HG02885 (cell line): ENCODE results near the gene CDC42BPA.

Source experiments
- ATAC-seq: cut with Tn5 transposase; IDR thresholded peaks from one replicate; pipeline ENCODE4 v1.9.1; 2021; ENCODE audit warnings: mild to moderate bottlenecking; ENCODE audit not compliant: unreplicated experiment, poor library complexity

The CDC42BPA gene

DNA sequence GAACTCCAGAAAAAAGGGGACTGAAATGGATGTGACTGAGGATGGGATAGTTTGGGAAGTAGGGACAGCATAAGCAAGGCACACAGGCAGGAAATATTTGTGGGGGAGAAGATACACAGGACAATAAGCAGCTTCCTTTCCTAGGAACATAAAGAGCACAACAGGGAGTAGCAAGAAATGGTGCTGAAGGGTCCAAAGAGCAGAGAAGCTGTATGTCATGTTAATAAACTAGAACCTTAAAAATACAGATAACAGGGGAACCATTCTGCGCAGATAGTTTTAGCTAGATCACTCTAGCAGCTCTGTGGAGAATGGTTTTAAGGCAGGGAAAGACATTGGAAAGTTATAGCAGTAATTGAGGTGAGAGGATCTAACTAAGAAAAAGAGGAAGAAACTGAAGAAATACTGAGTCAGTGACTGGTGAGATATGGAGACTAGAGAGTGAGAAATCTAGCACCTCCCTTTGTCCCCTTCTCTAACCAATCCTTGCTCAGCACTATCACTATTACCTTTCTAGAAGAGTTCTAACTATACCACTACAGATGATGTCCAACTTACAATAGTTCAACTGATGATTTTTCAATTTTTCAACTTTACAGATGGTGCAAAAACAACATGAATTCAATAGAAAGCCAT lies 95.0 kb downstream of the CDC42BPA start:
- no peak for ATAC-seq

DNA sequence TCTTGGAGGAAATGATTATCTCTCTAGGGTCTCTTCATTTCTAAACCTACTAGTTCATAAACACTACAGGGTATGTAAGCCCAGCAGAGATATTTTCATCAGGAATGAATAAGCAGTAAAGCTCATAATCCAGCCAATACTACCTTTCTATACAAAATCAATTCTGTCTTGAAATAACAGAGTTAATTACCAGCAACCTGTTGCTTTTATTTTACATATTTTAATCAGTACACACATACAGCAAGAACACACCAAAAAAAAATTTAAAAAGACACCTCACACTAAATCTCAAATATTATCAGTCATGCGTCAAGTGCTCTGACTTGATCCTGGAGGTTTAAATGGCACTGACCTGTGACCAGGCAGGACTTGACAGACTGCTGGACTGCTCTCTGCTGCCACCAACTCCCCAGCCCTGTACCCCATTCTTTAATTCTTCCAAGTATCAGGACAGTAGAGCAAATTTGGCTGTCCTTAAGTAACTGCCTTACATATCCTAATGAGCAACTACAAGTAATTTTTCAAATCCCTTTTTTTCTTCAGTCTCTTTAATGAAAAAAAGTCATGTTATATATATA lies 98.5 kb downstream of the CDC42BPA start:
- no peak for ATAC-seq

DNA sequence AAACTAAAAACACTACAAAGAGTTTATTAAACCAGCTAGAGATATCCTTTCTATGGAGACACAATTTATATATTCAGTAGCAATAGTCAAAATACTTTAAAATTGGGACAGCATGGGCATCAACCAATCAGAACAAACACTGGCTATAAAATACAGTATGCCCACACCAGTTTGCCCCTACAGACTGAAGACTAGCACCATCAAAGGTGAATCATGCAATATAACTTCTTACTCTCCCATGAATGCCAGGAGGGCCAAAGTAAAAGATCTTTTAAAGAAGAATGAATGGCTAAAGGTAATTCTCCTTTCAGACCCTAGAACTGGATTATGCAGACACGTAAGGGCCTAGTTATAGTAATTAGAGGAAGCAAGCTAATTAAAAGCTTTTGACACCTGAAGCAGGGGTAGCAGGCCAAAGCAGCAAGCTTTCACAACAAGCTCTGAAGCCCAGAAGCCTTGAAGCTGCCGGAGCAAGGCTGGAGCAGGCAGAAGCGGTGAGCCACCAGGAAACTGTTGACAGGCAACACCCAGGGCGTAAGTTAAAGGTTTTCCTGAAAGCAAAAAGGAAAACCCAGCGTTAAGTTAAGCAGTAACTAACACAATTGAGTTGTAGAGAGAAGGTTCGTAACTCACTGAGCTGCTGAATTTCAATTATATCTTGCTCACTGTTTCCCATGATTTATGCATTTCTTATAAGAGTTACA lies 99.3 kb downstream of the CDC42BPA start:
- ATAC-seq: no peak

- ATAC-seq: no peak
These were observed 102.3 kb downstream of the CDC42BPA start for GRCh38 chr1:227215863-227216510.

- no peak for ATAC-seq
These were observed 104.1 kb downstream of the CDC42BPA start for GRCh38 chr1:227214207-227214606.

DNA sequence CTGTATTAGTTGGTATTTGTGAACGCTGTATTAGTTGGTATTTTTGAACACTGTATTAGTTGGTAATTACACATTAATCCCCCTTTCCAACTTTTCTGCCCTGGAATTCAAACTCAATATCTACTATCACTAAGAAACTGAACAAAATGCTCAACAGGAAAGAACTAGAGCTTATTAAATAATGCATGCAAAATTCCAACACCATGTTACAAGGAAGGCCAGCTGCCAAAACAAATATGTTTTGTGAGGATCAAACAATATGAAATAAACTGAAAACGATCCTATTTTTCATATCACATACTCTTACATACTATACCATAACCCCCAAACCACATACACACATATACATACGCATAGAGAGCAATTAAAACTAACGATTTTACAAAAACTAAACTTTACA lies 104.9 kb downstream of the CDC42BPA start:
- no peak for ATAC-seq

DNA sequence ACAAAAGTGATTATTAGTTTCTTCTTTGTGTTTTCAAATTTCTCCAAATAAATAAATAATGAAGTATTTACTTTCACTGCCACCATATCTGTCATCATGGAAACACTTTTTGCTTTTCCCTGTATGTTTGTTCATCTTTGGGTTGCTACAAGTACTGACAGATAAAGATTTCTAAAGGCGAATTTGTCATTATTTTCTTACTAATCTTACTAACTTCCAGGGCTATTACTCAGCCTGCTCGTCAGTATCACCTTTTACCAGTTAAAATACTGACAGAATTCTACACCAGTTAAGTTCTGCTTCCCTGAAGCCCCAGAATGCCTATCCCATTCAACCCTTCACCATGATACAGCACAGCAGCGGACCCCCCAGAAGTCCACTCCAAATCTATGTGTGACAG lies 106.1 kb downstream of the CDC42BPA start:
- ATAC-seq: no peak

DNA sequence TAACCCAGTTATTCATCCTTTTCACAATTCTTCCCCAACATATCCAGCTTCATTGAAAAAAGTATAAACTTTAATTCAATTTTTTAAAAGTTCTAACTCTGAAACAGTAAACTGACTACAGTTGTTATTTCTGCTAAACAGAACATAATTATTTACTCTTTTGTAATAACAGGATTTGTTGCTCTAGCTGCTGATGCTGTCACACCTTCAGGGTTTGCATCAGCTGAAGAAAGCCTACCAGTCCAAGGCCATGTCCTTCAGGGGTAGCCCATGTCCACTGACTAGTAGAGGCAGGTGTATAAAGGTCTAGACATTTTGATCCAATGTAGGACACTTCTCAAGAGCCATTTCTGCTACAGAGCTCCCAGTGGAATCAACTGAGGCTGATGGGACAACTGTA lies 107.7 kb downstream of the CDC42BPA start:
- no peak for ATAC-seq

GRCh38 chr1:227197064-227197463 lies 121.2 kb downstream of the CDC42BPA start:
- no peak for ATAC-seq

GRCh38 chr1:227192163-227192562 lies 126.1 kb downstream of the CDC42BPA start:
- ATAC-seq: peak; percentile 70

GRCh38 chr1:227191607-227192006 lies 126.7 kb downstream of the CDC42BPA start:
- ATAC-seq: peak; percentile 78

DNA sequence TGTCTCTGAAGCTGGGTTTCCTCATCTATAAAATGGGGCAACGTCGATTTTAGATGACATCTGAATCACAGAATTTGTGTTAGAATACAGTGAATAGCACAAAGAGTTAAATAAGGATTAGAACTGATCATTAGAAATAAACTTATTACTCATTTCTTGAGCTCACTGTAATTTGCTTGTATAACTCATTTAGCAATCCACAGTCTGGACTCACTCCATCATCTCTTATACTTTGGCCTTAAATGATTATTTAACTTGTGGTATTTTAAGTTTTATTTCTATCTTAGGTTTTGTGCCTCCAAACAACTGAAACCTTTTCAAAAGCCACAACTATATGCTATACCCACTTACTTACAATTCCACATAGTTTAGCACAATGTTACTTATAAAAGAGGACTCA lies 128.0 kb downstream of the CDC42BPA start:
- no peak for ATAC-seq

DNA sequence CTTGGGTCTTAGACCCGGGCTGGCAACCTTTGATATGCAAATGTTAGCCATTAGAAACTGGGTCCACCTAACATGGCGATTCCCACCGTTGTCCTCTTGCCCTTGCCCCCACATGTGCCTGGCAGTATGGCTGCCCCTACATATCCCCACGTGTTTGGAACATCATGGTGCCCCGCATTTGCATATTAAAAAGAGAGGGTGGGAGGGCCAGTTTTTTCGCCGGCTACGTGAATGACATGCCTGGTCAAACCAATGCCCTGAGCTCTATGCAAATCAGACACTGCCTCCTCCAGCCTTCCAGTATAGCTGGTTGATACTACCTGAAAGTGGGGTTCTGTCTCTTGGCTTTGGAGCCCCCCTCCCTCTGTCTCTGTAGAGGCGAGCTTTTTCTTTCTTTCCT lies 133.0 kb downstream of the CDC42BPA start:
- no peak for ATAC-seq

DNA sequence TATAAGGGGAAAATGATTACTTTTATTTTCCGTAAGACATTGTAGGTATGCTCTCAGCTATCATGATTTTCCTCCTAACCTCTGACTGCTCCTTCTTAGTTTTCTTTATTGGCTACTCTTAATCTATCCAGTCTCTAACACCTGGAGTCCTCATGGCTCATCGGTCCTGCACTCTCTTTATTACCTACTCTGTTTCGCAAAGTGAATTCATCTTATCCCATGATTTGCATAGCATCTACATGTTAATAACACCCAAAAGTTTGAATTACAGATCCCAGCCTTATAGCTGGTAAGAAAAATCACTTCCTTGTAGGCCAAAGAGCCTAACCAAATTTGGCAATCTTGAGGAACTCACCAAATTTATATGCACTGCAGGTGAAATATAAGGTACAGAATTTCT lies 136.3 kb downstream of the CDC42BPA start:
- ATAC-seq: no peak

GRCh38 chr1:227175611-227176010 lies 142.7 kb downstream of the CDC42BPA start:
- ATAC-seq: no peak

DNA sequence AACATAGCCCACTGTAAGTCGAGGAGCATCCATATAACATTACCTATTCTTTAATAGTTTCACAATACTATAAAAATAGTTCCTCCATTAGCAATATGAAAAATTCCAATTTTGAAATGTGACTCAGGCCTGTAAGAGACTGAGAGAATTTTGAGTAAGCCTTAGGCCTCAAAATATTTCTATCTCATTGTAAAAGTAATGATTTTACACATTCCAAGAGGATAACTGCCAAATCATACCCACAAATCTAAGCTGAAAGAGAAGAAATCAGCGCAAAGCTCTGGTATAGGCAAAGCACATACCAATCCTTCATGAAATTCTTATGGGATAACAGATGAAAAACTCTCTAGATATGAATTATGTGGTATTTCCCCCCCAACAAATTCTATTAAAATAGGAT lies 144.1 kb downstream of the CDC42BPA start:
- no peak for ATAC-seq

- no peak for ATAC-seq
These were observed 147.7 kb downstream of the CDC42BPA start for GRCh38 chr1:227170361-227171166.

- no peak for ATAC-seq
These were observed 148.9 kb downstream of the CDC42BPA start for GRCh38 chr1:227169343-227169742.

GRCh38 chr1:227167276-227168101 lies 150.8 kb downstream of the CDC42BPA start:
- ATAC-seq: no peak

- no peak for ATAC-seq
These were observed 151.7 kb downstream of the CDC42BPA start for GRCh38 chr1:227166559-227166958.
